Vagina (tissue), 2 donors: ENCODE measurements around the gene GPC2.

Experiments used
- CTCF ChIP-seq, 3 experiments: fragments of 450-650 bp in 2 of 3; fragments of 200-600 bp in 1 of 3; sonication (generic) in 1 of 3; IDR thresholded peaks; one replicate each; pipeline ENCODE4 v1.5.1; 2017 to 2019; ENCODE audit warnings: antibody characterized with exemption in 3 of 3, mild to moderate bottlenecking in 2 of 3, moderate library complexity in 2 of 3
- POLR2AphosphoS5 ChIP-seq, 2 donors: sonication (generic); formaldehyde crosslinking; IDR thresholded peaks; one replicate each; pipeline ENCODE4 v1.9.0; 2017; ENCODE audit warnings: antibody characterized with exemption in 2 of 2, mild to moderate bottlenecking in 2 of 2, low read depth in 1 of 2; ENCODE audit not compliant: insufficient read depth in 1 of 2

GRCh38 chr7:100210805-100211204 is 33.6 kb upstream of the GPC2 start:
- no peak for TF ChIP-seq POLR2AphosphoS5 (IDR thresholded peaks at IDR 0.05; ENCODE audit: insufficient read depth in 1 of 2, low read depth in 1 of 2)
- no peak for TF ChIP-seq CTCF (IDR thresholded peaks at IDR 0.05)
